Stomach (tissue), 4 donors: ENCODE measurements around the gene DBNL.

Experiments used
- EP300 ChIP-seq: sonication (generic); formaldehyde crosslinking; IDR thresholded peaks from one replicate; pipeline ENCODE4 v1.6.1; 2017; ENCODE audit warnings: antibody characterized with exemption
- POLR2A ChIP-seq, 4 donors: fragments of 450-650 bp; IDR thresholded peaks; one replicate each; pipeline ENCODE4 v1.6.1; 2016; ENCODE audit warnings: antibody characterized with exemption in 4 of 4, control low read depth in 2 of 4, mild to moderate bottlenecking in 1 of 4, moderate library complexity in 1 of 4
- TF ChIP-seq, protein P1 (sequence below), 7 experiments: fragments of 450-650 bp in 4 of 7; fragments of 200-600 bp in 3 of 7; sonication (generic) in 3 of 7; IDR thresholded peaks; one replicate each; pipeline ENCODE4 v1.5.1; 2016 to 2019; ENCODE audit warnings: antibody characterized with exemption in 7 of 7, control low read depth in 2 of 7, mild to moderate bottlenecking in 1 of 7

GRCh38 chr7:44099669-44100068 is 55.2 kb downstream of the DBNL start:
- TF ChIP-seq, protein P1, sequence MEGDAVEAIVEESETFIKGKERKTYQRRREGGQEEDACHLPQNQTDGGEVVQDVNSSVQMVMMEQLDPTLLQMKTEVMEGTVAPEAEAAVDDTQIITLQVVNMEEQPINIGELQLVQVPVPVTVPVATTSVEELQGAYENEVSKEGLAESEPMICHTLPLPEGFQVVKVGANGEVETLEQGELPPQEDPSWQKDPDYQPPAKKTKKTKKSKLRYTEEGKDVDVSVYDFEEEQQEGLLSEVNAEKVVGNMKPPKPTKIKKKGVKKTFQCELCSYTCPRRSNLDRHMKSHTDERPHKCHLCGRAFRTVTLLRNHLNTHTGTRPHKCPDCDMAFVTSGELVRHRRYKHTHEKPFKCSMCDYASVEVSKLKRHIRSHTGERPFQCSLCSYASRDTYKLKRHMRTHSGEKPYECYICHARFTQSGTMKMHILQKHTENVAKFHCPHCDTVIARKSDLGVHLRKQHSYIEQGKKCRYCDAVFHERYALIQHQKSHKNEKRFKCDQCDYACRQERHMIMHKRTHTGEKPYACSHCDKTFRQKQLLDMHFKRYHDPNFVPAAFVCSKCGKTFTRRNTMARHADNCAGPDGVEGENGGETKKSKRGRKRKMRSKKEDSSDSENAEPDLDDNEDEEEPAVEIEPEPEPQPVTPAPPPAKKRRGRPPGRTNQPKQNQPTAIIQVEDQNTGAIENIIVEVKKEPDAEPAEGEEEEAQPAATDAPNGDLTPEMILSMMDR (IDR thresholded peaks at IDR 0.05) = no peak
- TF ChIP-seq EP300 = no peak
- TF ChIP-seq POLR2A (IDR thresholded peaks at IDR 0.05) = no peak
